Endothelial cell of umbilical vein (primary cell): ENCODE data around the gene PTBP2.

Source experiments
- POLR2A ChIP-seq: IDR thresholded peaks from 2 replicates; pipeline ENCODE4 v1.6.1; 2012; ENCODE audit warnings: low read depth, mild to moderate bottlenecking, control low read depth, low read length
- POLR2AphosphoS5 ChIP-seq: IDR thresholded peaks from 2 replicates; pipeline ENCODE4 v1.6.1; 2012; ENCODE audit warnings: low read depth, mild to moderate bottlenecking, control low read depth, low read length, moderate library complexity; ENCODE audit not compliant: insufficient read depth

GRCh38 chr1:96808191-96808590, 86.6 kb downstream of the PTBP2 start:
- TF ChIP-seq POLR2AphosphoS5 = no peak
- TF ChIP-seq POLR2A = no peak
